SHP77 treated with DMSO at 0.1 percent for 48 hours (cell line): ENCODE data around the gene CDH13.

Experiments used
- DNase-seq: peaks from one replicate; lab custom pipeline; 2025; lab: John Stamatoyannopoulos, UW

CDH13 gene

GRCh38 chr16:83438326-83438725 is 811.6 kb downstream of the CDH13 start:
- DNase-seq, result no peak

- DNase-seq, result no peak
These were observed 812.6 kb downstream of the CDH13 start for GRCh38 chr16:83439412-83439811.

DNA sequence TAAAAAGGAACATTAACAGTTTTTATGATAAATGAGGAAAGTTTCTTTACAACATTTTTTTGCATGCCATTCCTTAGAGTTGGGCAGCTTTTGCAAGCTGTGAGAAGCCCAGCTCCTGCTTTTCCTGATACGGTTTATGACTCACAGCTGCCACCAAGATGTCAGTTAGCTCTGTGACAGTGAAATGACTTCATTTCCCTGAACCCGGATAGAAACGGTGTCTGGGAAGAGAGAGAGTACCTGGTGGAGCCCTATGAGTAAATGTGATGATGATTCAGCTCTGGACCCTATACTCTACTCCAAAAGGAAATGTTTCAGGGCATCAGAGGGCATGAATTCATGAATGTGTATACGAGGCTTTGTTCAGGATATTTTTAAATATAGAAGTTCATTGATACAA is 814.7 kb downstream of the CDH13 start:
- DNase-seq, result no peak

DNA sequence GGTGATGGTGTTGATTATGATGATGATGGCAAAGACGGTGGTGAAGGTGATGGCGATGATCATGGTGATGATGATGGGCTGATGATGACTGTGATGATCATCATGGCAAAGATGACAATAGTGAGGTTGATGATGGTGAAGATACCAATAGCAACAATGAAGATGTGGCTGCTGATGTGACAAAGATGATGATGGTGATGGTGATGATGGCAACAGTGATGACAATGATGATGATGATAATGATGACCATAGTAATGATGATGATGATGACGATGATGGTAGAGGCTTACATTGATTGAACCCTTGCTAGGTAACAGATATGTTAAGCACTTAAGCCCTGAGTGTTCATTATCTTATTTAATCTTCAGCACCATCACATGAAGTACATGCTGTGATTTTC is 817.2 kb downstream of the CDH13 start:
- no peak for DNase-seq

DNA sequence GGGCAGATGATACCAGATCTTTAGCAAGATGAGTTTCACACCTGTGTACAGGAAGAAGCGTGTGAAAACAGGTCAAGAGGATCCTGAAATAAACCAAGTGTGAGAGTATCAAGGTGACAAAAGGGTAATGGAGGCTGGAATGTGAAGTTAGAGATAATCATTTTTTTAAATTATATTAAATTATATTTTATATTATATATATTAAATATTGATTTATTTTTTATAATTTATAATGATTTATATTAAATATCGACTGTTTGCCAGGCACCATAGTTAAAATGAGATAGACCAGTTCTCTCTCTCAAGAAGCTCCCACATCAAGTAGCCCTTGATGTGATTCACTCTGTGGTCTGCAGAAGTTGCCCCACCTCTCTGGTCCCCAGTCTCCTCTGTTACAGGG is 820.8 kb downstream of the CDH13 start:
- no peak for DNase-seq

DNA sequence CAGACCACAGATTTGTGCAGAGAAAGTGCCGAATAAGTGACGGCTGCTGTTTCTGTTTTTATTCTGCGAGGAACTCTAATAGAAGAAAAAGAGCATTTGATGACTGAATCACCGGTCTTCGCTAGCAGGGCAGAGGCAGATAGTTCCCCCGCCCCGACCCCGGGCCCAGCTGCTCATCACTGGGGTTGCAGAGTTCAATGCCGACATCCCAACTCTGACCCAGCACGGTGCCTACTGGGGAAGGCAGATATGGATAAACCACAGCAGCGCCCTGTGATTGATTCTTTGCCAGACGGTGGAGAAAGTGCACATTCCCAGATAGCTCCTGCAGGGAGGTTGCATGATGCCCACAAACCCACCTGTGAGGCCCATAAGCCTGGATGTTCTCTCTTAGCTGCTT is 823.1 kb downstream of the CDH13 start:
- DNase-seq, result no peak

DNA sequence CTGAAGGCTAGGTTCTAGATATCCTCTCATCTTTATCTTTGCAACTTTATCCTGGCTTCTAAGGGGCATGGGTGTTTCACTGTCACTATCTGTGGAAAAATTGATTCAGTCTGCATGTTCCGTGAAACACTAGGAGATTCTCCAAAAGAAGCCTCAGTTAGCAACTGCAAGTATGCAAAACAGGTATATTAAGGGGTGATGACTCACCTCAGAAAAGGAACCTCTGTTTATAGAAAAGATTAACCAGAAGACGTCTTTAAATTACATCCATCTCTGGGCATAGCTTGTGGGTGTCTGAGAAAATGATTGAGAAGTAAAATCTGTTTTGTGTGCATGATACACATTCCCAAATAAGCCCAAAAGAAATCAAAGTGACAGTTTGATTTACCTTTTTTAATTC is 827.2 kb downstream of the CDH13 start:
- DNase-seq, result no peak

- DNase-seq, result no peak
These were observed 828.9 kb downstream of the CDH13 start for GRCh38 chr16:83455716-83456115.

GRCh38 chr16:83456934-83457333 is 830.2 kb downstream of the CDH13 start:
- no peak for DNase-seq

GRCh38 chr16:83458612-83459011 is 831.8 kb downstream of the CDH13 start:
- DNase-seq, result no peak

DNA sequence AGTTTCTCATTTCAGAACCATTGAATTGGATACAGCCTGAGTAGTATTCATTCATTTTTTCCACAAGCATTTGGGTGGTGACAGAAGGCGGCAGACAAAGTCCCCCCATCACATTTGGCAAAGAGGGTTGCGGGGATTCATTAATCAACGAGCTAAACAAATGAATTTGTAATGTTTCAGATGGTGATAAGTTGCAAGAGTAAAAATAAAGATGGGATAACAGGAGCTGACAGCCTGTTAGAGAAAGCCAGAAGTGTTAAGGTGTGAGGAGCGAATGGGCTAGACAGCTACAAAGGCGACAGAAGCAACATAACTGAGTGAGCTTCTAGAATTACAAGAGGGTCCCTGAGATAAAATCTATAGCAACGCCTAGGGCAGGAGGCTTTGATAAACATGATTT is 838.2 kb downstream of the CDH13 start:
- no peak for DNase-seq

DNA sequence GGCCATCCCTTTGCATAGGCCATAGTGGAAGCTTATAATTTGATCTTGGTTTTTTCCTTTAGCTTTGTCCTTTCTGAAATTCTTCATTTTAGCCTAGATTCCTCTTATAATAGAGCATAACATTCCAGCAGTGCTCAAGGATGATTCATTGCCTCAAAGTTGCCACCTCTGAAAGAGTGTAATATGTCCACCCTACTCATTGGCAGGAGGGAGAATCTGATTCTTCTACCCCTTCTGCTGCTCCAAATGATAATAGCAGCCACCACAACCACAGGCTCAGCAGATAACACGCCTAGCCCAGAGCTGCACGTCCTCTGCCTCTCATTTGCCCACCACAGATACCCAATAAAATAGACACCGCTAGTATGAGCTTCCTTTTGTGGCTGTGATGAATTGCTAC is 843.6 kb downstream of the CDH13 start:
- DNase-seq, result no peak

DNA sequence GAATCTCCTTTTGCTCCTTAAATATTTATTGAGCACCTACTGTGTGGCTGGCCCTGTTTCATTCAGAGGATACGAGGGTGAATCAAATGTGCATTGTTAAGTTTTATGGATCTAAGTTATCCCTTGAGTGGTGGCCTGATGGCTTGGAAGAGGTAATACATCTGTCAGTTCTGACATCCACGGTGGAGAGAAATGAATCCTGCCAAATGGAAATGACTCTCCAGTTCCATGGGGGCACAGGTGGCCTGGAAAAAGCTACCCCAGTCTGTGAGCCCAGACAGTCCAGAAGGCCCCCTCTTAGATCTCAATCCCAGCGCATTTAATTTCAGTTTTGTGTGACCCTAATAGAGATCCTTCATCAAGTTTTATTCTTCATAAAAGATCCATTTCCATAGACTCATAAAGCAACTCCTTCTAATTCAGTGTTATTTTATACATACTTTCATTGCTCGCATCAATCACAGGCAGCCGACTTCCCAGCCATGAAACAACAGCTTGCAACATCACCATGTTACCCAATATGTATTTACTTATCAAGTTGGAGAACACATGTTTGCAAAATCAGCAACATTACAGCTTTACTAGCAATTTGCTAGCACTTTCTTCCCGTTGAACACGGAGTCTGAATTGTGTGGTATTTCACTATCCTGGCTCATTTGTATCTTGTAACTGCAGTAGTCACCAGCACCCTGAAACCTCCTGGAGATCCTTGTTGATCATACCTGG is 846.2 kb downstream of the CDH13 start:
- no peak for DNase-seq

GRCh38 chr16:83473926-83474650 is 847.3 kb downstream of the CDH13 start:
- no peak for DNase-seq

GRCh38 chr16:83475108-83475507 is 848.3 kb downstream of the CDH13 start:
- DNase-seq, result no peak

DNA sequence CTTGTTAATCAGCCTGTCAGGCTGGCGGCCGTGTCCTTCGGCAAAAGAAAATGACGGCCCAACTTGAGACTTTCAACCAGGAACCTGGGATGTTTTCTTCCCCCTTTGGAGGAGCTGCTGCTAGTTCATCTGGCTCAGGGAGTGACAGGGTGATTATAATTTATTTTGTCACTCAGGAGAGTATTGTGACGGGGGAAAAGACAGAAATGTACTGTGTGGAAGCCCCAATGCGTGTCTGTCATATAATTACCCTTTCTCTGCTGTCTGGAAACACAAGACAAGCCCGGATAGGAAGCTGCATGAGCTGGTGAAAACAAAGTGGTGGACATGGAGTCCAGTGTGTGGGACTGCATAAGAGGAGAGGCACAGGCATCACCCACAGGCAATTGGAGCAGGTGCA is 854.8 kb downstream of the CDH13 start:
- DNase-seq, result no peak

GRCh38 chr16:83482545-83483162 is 855.9 kb downstream of the CDH13 start:
- DNase-seq, result no peak

- DNase-seq, result no peak
These were observed 863.3 kb downstream of the CDH13 start for GRCh38 chr16:83490073-83490472.

GRCh38 chr16:83494459-83494858 is 867.7 kb downstream of the CDH13 start:
- no peak for DNase-seq

DNA sequence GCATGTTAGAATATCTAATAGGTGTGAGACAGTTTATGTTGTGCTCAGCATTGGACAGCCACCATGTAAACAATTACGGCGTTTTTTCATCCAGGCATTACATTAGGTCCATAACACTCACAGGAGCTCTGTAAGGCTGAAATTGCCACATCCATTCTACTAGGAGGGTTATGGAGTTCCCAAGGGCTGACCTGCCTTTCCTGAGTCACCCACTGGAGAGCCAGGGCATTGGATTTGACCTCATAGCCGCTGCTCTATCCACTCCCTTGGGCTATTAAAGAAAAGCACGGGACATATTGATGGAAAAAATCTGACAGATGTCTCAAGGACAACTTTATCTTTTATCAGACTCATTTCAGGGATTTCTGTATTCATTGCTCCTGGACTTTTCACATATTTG is 874.7 kb downstream of the CDH13 start:
- DNase-seq, result no peak

DNA sequence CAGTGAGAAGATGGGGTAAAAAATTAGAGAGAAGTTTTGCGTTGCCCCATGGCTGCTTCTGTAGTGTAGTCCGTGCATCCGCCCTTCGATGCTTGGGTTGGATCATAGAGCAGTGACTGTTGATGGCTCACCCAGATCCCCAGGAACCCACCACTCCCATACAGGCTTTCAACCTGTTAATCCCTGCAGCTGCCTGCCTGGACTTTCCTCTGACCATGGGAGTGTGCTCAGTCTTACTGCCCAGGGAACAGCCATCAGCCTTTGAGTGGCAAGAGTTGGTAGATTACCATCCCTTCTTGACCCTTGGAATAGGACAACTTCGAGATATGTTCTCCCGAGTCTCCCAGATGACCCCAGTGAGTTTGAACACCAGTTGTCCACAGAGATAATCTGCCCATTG is 881.5 kb downstream of the CDH13 start:
- DNase-seq, result no peak

DNA sequence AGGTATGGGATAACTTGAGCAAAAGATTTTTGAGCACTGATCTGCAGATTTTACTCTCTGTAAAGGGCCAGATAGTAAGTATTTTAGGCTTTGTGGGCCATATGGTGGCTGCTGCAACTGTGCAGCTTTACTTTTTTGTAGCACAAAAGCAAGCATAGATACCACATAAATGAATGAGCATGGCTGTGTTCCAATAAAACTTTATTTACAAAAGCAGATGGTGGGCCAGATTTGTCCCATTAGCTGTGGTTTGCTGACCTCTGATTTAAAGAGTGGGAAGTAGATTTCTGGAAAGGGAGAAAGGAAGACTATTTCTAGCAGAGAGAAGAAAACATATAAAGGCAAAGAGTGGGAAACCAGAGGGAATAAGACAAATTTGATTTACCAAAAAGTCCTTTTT is 882.5 kb downstream of the CDH13 start:
- DNase-seq, result no peak

GRCh38 chr16:83510906-83511305 is 884.1 kb downstream of the CDH13 start:
- DNase-seq, result no peak
